ENCODE data around the gene SOS1. TPM values are rescaled to one million over a fixed set of nuclear protein-coding genes. Genes with fewer than 3 reads are reported as not detected.
"Not testable (repeated sequence)": the region's sequence is repeated elsewhere in the genome, so short reads cannot be mapped to it uniquely, and the experiment has no call there.

Gene SOS1
- total RNA-seq, 1 experiment from 2014 or later, result 8.4 TPM

DNA sequence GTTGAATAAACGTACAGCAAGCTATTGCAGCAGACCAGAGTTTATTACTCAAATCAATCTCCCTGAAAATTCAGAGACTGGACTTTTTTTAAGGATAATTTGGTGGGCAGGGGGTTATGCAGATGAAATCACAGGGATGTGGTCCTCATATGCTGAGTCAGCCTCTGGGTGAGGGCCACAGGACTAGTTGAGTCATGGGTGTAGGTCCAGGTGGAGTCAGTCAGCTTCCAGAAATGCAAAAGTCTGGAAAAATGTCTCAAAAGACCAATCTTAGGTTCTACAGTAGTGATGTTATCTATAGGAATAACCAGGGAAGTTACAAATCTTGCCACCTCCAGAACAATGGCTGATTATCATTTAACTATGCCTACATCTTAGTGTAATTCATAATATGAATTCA is 180.1 kb downstream of the SOS1 start:
- Histone ChIP-seq H3K4me3 (ENCODE audit: insufficient read depth, low read depth, low read length) (no peak overlapping the region), H3K36me3 (replicated peaks; ENCODE audit: control insufficient read depth, insufficient read depth, low read length) (no peaks in the 10 kb centered on the region), H3K27me3 (ENCODE audit: control insufficient read depth, insufficient read depth, low read length) (no peaks in the 10 kb centered on the region)
- DNase-seq, result no peak

- DNase-seq, result no peak
- Histone ChIP-seq H3K27me3 (ENCODE audit: control insufficient read depth, insufficient read depth, low read length) (no peaks in the 10 kb centered on the region), H3K36me3 (replicated peaks; ENCODE audit: control insufficient read depth, insufficient read depth, low read length) (no peaks in the 10 kb centered on the region), H3K4me3 (ENCODE audit: insufficient read depth, low read depth, low read length) (no peak overlapping the region)
Observed at GRCh38 chr2:38937548-38937947, 183.3 kb downstream of the SOS1 start.

- not testable (repeated sequence) for H3K27me3 ChIP-seq (ENCODE audit: control insufficient read depth, insufficient read depth, low read length); H3K4me3 ChIP-seq (ENCODE audit: insufficient read depth, low read depth, low read length); DNase-seq; H3K36me3 ChIP-seq (replicated peaks; ENCODE audit: control insufficient read depth, insufficient read depth, low read length)
Observed at GRCh38 chr2:38936516-38936915, 184.3 kb downstream of the SOS1 start.

DNA sequence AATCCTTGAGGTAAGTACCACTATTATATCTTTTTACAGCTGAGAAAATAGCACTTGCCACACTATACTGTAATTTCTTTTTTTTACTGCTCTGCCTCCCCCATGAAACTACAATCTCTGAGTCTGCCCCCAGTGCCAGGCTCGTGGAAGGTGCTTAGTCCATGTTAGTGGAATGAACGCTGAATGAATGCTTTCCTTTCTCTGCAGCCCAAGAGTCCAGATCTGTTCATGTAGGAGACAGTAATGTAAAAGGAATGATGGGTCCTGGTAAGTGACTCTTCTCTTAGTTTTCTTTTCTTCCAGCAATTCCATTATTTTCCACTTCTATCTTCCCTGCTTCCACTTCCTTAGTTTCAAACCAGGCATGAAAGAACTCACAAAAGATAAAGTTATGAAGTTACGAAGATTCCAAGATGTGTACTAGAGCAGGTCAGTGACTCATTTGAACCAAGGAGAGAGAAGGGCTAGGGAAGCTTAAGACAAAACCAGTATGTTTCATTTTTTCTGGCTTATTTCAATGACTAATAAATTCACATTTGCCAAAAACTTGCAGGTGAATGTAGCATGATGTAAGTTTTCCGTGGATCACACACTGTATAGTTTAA is 185.2 kb downstream of the SOS1 start:
- Histone ChIP-seq H3K27me3 (ENCODE audit: control insufficient read depth, insufficient read depth, low read length) (no peaks in the 10 kb centered on the region), H3K4me3 (ENCODE audit: insufficient read depth, low read depth, low read length) (no peak overlapping the region), H3K36me3 (replicated peaks; ENCODE audit: control insufficient read depth, insufficient read depth, low read length) (no peaks in the 10 kb centered on the region)
- no peak for DNase-seq

GRCh38 chr2:38934742-38935141 is 186.1 kb downstream of the SOS1 start:
- no peaks in the 10 kb centered on the region for H3K36me3 ChIP-seq (replicated peaks; ENCODE audit: control insufficient read depth, insufficient read depth, low read length)
- no peak overlapping the region for H3K4me3 ChIP-seq (ENCODE audit: insufficient read depth, low read depth, low read length)
- DNase-seq, result no peak
- H3K27me3 ChIP-seq (ENCODE audit: control insufficient read depth, insufficient read depth, low read length), result no peaks in the 10 kb centered on the region

DNA sequence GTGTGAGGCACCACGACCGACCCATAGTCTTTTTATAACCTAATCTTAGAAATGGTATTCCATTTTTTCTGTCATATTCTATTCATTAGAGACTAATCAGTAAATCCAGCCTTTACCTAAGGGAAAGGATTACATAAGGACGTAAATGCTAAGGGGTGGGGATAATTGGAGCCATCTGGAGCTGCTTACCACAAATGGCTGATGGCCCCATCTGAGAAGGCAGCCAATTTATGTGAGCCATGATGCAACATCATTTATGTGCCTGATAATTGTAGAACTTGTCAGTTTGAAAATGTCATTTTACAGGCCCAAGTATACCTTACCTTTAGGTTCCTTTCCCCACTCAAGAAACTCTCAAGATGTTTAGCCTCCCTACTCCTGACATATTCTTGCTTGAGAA is 187.2 kb downstream of the SOS1 start:
- Histone ChIP-seq H3K36me3 (replicated peaks; ENCODE audit: control insufficient read depth, insufficient read depth, low read length) (no peaks in the 10 kb centered on the region), H3K27me3 (ENCODE audit: control insufficient read depth, insufficient read depth, low read length) (no peaks in the 10 kb centered on the region), H3K4me3 (ENCODE audit: insufficient read depth, low read depth, low read length) (no peak overlapping the region)
- DNase-seq, result no peak

GRCh38 chr2:38932586-38932985 is 188.3 kb downstream of the SOS1 start:
- Histone ChIP-seq H3K36me3 (replicated peaks; ENCODE audit: control insufficient read depth, insufficient read depth, low read length) (no peaks in the 10 kb centered on the region), H3K4me3 (ENCODE audit: insufficient read depth, low read depth, low read length) (no peak overlapping the region), H3K27me3 (ENCODE audit: control insufficient read depth, insufficient read depth, low read length) (no peaks in the 10 kb centered on the region)
- DNase-seq, result no peak

Other genes starting within 250 kb of the SOS1 start
- gene DHX57, start 245.1 kb downstream of the SOS1 start, total RNA-seq (2014; rRNA removed; shearing (Covaris generic)), result 16.2 and 16.3 TPM in 2 replicates
- 6.7 and 7.3 TPM in 2 replicates for gene MORN2, start 245.1 kb downstream of the SOS1 start, total RNA-seq (2014; rRNA removed; shearing (Covaris generic))
- gene ARHGEF33, start 231.2 kb downstream of the SOS1 start, total RNA-seq (2014; rRNA removed; shearing (Covaris generic)), result not detected in 2 replicates
- gene CDKL4, start 122.9 kb upstream of the SOS1 start, total RNA-seq (2014; rRNA removed; shearing (Covaris generic)), result 0.41 TPM in 1 of 2 replicates, not detected in the other